ENCODE data around the gene BCAS3.

Gene BCAS3

GRCh38 chr17:61212655-61213054, 535.0 kb downstream of the BCAS3 start:
- H3K36me3 ChIP-seq (ENCODE audit: control insufficient read depth, insufficient read depth, low read length), result no peaks in the 10 kb centered on the region
- WGBS, 2 experiments (ENCODE audit: insufficient coverage in 2 of 2), result 100% methylated on average over 1 of the region's 1 CpG

GRCh38 chr17:61214753-61215152, 537.1 kb downstream of the BCAS3 start:
- no peaks in the 10 kb centered on the region for H3K9me3 ChIP-seq (ENCODE audit: control insufficient read depth, low read length)
- H3K27ac ChIP-seq (ENCODE audit: low read depth, low read length, severe bottlenecking), result no peak overlapping the region
- H3K4me3 ChIP-seq (ENCODE audit: extremely low read depth, insufficient read depth, low read length, poor library complexity, severe bottlenecking), result no peak overlapping the region
- no peaks in the 10 kb centered on the region for H3K36me3 ChIP-seq (ENCODE audit: control insufficient read depth, insufficient read depth, low read length)
- H3K4me1 ChIP-seq (ENCODE audit: control insufficient read depth, insufficient read depth, low read length, poor library complexity, severe bottlenecking), result peaks cover 22% of the 10 kb centered on the region

More at GRCh38 chr17:61212655-61213054, 535.0 kb downstream of the BCAS3 start:
- H3K4me3 ChIP-seq (ENCODE audit: extremely low read depth, insufficient read depth, low read length, poor library complexity, severe bottlenecking), result no peak overlapping the region
- no peaks in the 10 kb centered on the region for H3K9me3 ChIP-seq (ENCODE audit: control insufficient read depth, low read length)
- no peak overlapping the region for H3K27ac ChIP-seq (ENCODE audit: low read depth, low read length, severe bottlenecking)
- peaks cover 17% of the 10 kb centered on the region for H3K4me1 ChIP-seq (ENCODE audit: control insufficient read depth, insufficient read depth, low read length, poor library complexity, severe bottlenecking)

- no peaks in the 10 kb centered on the region for H3K9me3 ChIP-seq (ENCODE audit: control insufficient read depth, low read length)
- H3K36me3 ChIP-seq (ENCODE audit: control insufficient read depth, insufficient read depth, low read length), result no peaks in the 10 kb centered on the region
- no peak overlapping the region for H3K4me3 ChIP-seq (ENCODE audit: extremely low read depth, insufficient read depth, low read length, poor library complexity, severe bottlenecking)
- H3K27ac ChIP-seq (ENCODE audit: low read depth, low read length, severe bottlenecking), result no peak overlapping the region
- H3K4me1 ChIP-seq (ENCODE audit: control insufficient read depth, insufficient read depth, low read length, poor library complexity, severe bottlenecking), result peaks cover 24% of the 10 kb centered on the region
- WGBS, 2 experiments (ENCODE audit: insufficient coverage in 2 of 2), result 100% methylated on average over 2 of the region's 4 CpGs; no CpG with 5 or more reads in 1 of the 2 experiments
Observed at GRCh38 chr17:61216066-61216465, 538.4 kb downstream of the BCAS3 start.

GRCh38 chr17:61217878-61218437, 540.3 kb downstream of the BCAS3 start:
- H3K27ac ChIP-seq (ENCODE audit: low read depth, low read length, severe bottlenecking), result peak overlapping the region; percentile 26
- WGBS, 2 experiments (ENCODE audit: insufficient coverage in 2 of 2), result 77 to 100% methylated on average over 3 of the region's 4 CpGs
- H3K36me3 ChIP-seq (ENCODE audit: control insufficient read depth, insufficient read depth, low read length), result no peaks in the 10 kb centered on the region
- peaks cover 38% of the 10 kb centered on the region for H3K4me1 ChIP-seq (ENCODE audit: control insufficient read depth, insufficient read depth, low read length, poor library complexity, severe bottlenecking)
- H3K9me3 ChIP-seq (ENCODE audit: control insufficient read depth, low read length), result no peaks in the 10 kb centered on the region
- H3K4me3 ChIP-seq (ENCODE audit: extremely low read depth, insufficient read depth, low read length, poor library complexity, severe bottlenecking), result no peak overlapping the region

GRCh38 chr17:61218438-61218837, 540.8 kb downstream of the BCAS3 start:
- Histone ChIP-seq H3K4me3 (ENCODE audit: extremely low read depth, insufficient read depth, low read length, poor library complexity, severe bottlenecking) (no peak overlapping the region), H3K36me3 (ENCODE audit: control insufficient read depth, insufficient read depth, low read length) (no peaks in the 10 kb centered on the region), H3K27ac (ENCODE audit: low read depth, low read length, severe bottlenecking) (no peak overlapping the region), H3K4me1 (ENCODE audit: control insufficient read depth, insufficient read depth, low read length, poor library complexity, severe bottlenecking) (peaks cover 38% of the 10 kb centered on the region), H3K9me3 (ENCODE audit: control insufficient read depth, low read length) (no peaks in the 10 kb centered on the region)
- 86 to 100% methylated on average over 1 of the region's 1 CpG for WGBS, 2 experiments (ENCODE audit: insufficient coverage in 2 of 2)

- H3K36me3 ChIP-seq (ENCODE audit: control insufficient read depth, insufficient read depth, low read length), result no peaks in the 10 kb centered on the region
- H3K9me3 ChIP-seq (ENCODE audit: control insufficient read depth, low read length), result no peaks in the 10 kb centered on the region
- WGBS, 2 experiments (ENCODE audit: insufficient coverage in 2 of 2), result 66 to 73% methylated on average over 2 to 3 of the region's 3 CpGs
- H3K4me1 ChIP-seq (ENCODE audit: control insufficient read depth, insufficient read depth, low read length, poor library complexity, severe bottlenecking), result peaks cover 38% of the 10 kb centered on the region
- no peak overlapping the region for H3K4me3 ChIP-seq (ENCODE audit: extremely low read depth, insufficient read depth, low read length, poor library complexity, severe bottlenecking)
- H3K27ac ChIP-seq (ENCODE audit: low read depth, low read length, severe bottlenecking), result no peak overlapping the region
Observed at GRCh38 chr17:61219460-61219859, 541.8 kb downstream of the BCAS3 start.

GRCh38 chr17:61221181-61221580, 543.5 kb downstream of the BCAS3 start:
- Histone ChIP-seq H3K4me3 (ENCODE audit: extremely low read depth, insufficient read depth, low read length, poor library complexity, severe bottlenecking) (no peak overlapping the region), H3K27ac (ENCODE audit: low read depth, low read length, severe bottlenecking) (no peak overlapping the region), H3K9me3 (ENCODE audit: control insufficient read depth, low read length) (no peaks in the 10 kb centered on the region), H3K4me1 (ENCODE audit: control insufficient read depth, insufficient read depth, low read length, poor library complexity, severe bottlenecking) (peaks cover 38% of the 10 kb centered on the region), H3K36me3 (ENCODE audit: control insufficient read depth, insufficient read depth, low read length) (no peaks in the 10 kb centered on the region)
- 80 to 82% methylated on average over 1 of the region's 1 CpG for WGBS, 2 experiments (ENCODE audit: insufficient coverage in 2 of 2)

GRCh38 chr17:61221597-61222471, 544.2 kb downstream of the BCAS3 start:
- no peak overlapping the region for H3K27ac ChIP-seq (ENCODE audit: low read depth, low read length, severe bottlenecking)
- no peaks in the 10 kb centered on the region for H3K9me3 ChIP-seq (ENCODE audit: control insufficient read depth, low read length)
- H3K4me3 ChIP-seq (ENCODE audit: extremely low read depth, insufficient read depth, low read length, poor library complexity, severe bottlenecking), result no peak overlapping the region
- peaks cover 38% of the 10 kb centered on the region for H3K4me1 ChIP-seq (ENCODE audit: control insufficient read depth, insufficient read depth, low read length, poor library complexity, severe bottlenecking)
- no peaks in the 10 kb centered on the region for H3K36me3 ChIP-seq (ENCODE audit: control insufficient read depth, insufficient read depth, low read length)
- WGBS, 2 experiments (ENCODE audit: insufficient coverage in 2 of 2), result 100% methylated on average over 1 to 2 of the region's 8 CpGs

GRCh38 chr17:61223725-61224124, 546.1 kb downstream of the BCAS3 start:
- H3K9me3 ChIP-seq (ENCODE audit: control insufficient read depth, low read length), result no peaks in the 10 kb centered on the region
- no CpG with 5 or more reads among the region's 1 CpG for WGBS, 2 experiments (ENCODE audit: insufficient coverage in 2 of 2)
- H3K4me3 ChIP-seq (ENCODE audit: extremely low read depth, insufficient read depth, low read length, poor library complexity, severe bottlenecking), result no peak overlapping the region
- H3K36me3 ChIP-seq (ENCODE audit: control insufficient read depth, insufficient read depth, low read length), result no peaks in the 10 kb centered on the region
- no peak overlapping the region for H3K27ac ChIP-seq (ENCODE audit: low read depth, low read length, severe bottlenecking)
- H3K4me1 ChIP-seq (ENCODE audit: control insufficient read depth, insufficient read depth, low read length, poor library complexity, severe bottlenecking), result peaks cover 26% of the 10 kb centered on the region

GRCh38 chr17:61225178-61225882, 547.7 kb downstream of the BCAS3 start:
- 100% methylated on average over 1 of the region's 5 CpGs; no CpG with 5 or more reads in 1 of the 2 experiments for WGBS, 2 experiments (ENCODE audit: insufficient coverage in 2 of 2)
- no peaks in the 10 kb centered on the region for H3K36me3 ChIP-seq (ENCODE audit: control insufficient read depth, insufficient read depth, low read length)

More at GRCh38 chr17:61225178-61225882, 547.7 kb downstream of the BCAS3 start:
- Histone ChIP-seq H3K27ac (ENCODE audit: low read depth, low read length, severe bottlenecking) (no peak overlapping the region), H3K9me3 (ENCODE audit: control insufficient read depth, low read length) (no peaks in the 10 kb centered on the region), H3K4me1 (ENCODE audit: control insufficient read depth, insufficient read depth, low read length, poor library complexity, severe bottlenecking) (peaks cover 15% of the 10 kb centered on the region), H3K4me3 (ENCODE audit: extremely low read depth, insufficient read depth, low read length, poor library complexity, severe bottlenecking) (no peak overlapping the region)

All from mesodermal cell (in vitro differentiated cells).